Occipital lobe (tissue), 2 donors: ENCODE results near the gene STPG3. TPM values are rescaled to one million over a fixed set of nuclear protein-coding genes. Genes with fewer than 3 reads are reported as not detected.

Experiments
- DNase-seq: peaks from one replicate; lab custom pipeline; 2025; lab: John Stamatoyannopoulos, UW
- total RNA-seq: library from RNA; depleted of rRNA; stranded (reverse); fragments of >200 nt; gene quantifications from one replicate; pipeline ENCODE4 v1.2.3, GENCODE V29; 2014

STPG3 gene
- total RNA-seq, 1 donor from 2014 or later = not detected

DNA sequence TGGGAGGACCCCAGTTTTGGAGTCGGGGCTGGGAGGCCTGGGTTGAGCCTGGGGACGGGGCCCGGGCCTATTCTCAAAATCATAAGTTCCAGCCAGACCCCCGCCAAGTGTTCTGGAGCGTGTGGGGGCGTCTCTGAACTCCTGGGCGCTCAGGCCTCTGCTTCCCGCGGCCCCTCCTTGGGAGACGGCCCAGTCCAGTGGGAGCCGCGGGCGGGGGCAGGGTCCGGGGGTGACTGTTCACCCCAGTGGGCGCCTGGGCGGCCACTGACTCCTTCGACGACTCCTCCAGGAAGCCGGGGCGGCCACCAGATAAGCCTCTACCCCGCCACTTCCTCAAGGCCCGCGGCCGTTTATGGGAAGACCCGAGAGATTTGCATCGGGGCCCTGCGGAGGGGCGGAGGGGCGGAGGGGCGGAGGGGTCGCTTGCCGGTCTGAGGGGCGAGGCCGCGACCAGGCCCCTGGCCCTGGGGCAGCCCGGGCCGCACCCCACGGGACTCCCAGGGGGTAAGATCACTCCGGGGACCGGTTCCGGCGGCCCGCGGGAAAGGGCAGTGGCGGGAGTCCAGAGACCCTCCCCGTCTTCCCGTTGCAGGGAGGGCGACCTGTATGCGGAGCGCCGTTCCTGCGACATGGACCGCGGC lies 27.1 kb downstream of the STPG3 start:
- DNase-seq = no peak

DNA sequence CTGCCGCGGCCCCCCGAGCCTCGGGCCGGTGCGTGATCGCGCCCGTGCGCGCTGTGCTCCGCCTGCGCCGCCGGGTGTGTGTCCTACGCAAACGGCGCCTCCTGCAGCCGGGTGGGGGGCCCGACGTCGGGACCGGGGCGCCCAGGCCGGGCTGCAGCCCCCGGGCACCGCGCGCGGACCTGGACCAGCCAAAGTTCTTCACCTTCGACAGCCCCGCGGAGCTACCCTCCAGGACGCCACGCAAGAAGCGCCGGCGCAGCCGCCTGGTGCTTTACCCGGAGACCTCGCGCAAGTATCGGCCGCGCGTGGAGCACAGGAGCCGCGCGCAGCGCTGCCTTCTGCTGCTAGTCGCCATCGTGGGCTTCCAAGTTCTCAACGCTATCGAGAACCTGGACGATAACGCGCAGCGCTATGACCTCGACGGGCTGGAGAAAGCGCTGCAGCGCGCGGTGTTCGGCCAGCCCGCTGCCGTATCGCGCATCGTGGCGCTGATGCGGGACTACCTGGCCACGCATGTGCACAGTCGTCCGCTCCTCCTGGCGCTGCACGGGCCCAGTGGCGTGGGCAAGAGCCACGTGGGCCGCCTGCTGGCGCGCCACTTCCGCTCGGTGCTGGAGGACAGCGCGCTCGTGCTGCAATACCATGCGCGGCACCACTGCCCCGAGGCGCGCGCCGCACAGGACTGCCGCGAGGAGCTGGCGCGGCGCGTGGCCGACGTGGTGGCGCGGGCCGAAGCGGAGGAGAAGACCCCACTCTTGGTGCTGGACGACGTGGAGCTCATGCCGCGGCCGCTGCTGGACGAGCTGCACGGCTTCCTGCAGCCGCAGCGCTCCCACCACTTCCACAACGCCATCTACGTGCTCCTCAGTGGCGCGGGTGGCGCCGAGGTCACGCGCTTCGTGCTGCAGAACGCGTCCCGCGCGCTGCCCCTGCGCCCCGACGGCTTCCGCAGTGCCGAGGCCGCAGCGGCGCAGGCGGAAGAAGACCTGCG lies 27.9 kb downstream of the STPG3 start:
- no peak for DNase-seq

DNA sequence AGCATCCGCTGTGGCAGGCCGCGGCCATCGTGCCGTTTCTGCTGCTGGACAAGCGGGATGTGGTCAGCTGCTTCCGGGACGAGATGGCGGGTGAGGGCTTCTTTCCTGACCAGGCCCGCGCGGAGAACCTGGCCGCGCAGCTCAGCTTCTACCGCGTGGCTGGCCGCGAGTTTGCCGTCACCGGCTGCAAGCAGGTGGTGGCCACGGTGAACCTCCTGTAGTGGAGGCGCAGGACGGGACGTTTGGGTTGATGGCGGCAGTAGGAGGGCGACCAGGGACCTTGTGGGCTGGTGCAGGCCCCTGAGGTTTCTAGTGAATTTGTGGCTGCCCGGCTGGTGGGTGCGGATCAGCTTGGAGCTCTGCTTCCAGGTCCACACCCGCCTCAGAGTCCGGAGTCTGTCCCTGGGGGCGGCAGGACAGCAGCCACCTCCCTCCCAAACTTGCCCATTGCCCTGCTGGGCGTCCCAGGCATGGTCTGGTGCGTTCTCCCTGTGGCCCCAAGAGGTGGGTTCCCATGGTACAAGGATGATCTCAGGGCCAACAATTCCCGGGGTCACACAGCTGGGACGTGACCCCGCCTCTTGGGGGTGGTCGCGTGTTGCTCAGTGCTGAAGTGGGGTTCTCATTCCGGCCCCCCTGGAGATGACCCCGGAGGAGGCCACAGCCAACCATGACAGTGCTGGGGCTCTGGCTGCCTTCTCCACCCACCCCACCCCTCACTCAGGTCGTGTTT lies 28.8 kb downstream of the STPG3 start:
- DNase-seq = no peak

DNA sequence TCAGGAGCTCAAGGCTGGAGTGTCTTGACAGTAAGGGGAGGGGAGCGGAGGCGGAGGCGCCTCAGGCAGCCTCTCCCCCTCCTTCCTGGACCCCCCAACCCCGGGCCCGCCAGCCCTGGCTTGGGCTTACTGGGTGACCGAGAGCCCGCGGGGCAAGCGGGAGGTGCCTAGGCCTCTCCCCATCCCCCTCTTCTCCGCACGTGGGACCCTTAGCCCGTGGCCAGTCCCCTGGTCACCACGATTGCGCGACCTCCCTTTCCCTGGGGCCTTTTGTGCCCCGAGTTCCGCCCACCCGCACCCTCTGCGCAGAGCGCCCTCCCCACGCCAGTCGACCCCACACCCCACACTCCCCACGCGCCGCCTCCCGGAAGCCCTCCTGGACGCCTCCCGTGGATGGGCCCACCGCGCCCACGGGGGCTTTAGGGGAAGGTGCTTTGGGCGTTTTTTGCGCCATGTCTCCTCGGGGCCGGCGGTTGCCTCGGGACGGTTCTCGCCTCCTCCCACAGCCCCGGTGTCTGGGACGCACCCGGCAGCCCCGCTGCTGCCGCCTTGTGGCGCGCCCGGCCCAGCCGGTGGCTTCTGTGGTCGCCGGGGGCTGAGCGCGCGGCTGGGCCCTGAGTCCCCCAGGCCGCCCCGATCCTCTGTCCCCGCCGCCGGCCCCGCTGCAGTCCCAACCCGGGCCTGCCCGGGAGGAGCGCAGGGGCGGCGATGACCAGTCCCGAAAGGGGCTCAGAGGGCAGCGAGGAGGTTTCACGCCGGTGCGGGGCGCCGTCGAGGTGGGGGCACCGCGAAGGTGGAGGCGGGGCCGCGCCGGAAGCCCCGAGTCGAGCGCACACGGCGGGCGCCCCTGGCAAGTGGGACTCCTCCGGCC lies 29.6 kb downstream of the STPG3 start:
- DNase-seq = no peak

DNA sequence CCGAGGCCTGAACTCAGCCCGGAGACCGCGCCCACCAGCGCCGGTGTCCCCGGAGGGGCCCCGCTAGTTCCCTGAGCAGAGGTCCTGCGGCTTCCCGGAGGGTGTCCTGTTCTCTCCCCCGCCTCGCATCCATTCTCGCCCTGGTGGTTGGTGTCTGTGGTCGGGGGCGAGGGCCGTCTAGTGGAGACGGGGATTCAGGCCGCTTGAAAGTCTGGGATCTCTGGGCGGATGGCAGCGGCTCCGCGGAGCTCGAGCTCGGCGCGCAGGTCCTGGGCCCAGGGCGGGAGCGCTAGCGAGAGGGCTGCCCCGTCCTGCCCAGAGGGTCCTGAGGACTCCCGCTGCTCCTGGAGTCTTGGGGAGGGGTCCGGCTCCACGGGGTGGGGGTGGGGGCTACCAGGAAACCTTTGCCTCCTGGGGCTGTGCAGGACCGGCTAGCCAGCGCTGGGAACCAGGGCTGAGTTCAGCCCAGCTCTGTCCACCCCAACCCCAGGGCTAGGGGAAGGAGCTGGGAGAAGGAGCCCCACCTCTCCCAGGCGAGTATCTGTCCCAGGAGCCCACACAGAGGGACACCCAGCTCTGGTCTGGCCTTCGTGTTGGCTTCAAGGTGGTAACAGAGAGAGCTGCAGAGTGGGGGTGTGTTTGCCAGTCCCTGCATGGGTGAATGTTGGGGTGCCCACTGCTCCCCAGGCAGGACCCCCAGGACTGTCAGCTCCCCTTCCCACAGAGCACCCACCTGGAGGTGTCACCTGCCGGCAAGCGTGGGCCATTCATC lies 30.4 kb downstream of the STPG3 start:
- DNase-seq = no peak

DNA sequence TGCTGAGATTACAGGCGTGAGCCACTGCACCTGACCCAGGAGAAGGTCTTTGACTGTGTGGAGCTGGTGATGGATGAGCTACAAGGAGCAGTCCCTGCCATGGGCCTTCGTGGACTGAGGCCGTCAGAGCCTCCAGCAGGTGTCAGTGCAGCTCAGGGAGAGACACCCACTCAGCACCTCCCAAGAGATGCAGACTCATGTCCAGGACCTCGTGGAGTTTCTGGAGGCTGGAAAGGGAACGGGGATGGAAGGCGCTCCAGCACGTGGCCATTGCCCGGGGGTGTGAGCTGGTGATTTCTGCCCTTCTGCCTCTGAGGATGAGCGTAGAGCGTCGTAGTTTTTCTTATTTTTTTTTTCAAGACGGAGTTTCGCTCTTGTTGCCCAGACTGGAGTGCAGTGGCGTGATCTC lies 35.9 kb downstream of the STPG3 start:
- DNase-seq = no peak

DNA sequence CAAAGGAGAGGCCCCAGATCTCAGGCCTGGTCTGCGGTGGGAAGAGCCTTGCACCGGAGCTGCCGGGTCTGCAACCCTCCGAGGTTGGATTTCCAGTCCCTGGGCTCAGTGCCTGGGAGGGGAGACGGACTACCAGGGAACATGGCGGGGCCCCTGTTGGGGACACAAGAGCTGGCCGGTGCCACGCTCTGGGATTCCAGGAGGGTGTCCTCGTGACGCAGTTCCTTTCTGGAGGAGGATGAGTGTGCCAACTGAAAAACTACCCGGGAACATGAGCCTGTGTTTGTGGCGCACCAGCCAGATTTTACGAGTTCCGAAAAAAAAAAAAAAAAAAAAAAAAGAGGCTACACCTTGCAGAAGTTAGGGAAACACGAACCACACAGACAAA lies 42.0 kb downstream of the STPG3 start:
- DNase-seq = no peak

DNA sequence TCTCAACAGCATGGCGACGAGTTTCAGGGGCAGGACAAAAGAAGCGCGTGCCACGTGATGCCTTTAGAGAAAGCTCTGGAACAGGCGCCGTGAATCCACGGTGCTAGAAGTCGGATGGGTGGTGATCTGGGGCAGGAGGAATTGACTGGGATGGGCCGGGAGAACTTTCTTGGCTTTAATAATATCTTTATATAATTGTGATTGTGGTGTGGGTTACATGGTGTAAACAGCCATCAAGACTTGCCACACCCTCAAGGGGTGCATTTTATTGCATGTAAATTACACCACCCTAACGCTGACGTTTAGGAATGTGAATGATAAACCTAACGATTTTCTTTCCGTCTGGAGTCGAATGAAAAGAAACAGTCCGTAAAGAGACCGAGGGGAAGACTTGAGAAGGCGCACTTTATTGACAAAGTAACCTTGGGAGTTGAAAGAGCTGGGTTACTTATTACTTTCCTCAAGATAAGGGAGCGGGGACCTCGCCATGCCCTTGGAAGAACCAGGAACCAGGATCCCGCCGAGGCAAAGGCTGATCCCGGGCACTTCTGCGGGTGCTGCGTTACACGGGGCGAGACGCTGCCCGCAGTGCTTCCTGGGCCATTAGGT lies 42.5 kb downstream of the STPG3 start:
- no peak for DNase-seq

DNA sequence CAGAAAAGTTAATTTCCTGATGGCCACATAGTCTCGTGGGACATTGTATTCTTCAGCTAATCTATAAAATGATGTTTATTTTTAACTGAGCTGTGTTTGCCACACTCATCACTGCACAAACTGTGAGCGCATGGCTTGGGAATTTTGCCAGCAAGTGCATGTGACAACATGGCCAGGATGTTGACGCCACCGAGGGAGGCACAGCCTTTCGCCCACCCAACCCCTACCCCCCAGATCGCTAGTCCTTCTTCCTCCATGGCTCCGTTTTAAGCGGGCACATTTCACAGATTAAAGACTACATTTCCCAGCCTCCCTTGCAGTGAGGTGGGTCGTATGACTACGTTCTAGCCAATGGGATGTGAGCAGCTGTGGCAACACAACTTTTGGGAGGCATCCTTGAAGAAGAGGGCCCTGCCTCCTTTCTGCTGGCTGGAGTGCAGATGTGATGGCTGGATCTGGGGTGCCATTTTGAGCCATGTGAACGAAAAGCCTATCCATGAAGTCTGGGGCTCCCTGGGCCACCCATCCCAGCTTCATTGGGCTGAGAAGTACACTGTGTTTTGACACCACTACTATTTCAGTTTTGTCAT lies 43.1 kb downstream of the STPG3 start:
- DNase-seq = no peak

DNA sequence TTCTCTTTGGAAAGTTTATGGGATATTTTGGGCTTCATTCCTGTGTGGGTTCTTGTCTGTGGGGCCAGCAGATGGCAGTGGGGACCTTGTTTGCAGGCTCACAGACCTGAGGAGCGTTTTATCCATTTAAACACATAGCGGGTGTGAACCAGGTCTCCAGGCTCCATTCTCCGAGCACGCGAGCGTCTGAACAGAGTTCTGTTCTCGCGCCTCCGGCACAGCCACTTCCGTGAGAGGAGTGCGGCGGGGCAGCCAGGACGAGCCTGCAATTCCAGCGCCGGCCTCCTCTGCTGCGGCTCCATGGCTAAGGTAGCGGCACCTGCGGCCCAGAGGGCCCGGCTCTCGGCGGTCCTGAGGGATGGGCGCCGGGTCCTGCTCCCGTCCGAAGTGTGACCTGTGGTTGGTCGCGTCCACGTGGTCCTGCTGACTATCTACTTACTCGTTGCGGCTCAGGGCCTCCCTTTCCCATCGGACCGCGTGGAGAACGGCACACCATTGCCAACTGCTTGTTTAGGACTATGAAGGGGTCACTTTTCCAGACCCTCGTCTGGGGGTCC lies 43.7 kb downstream of the STPG3 start:
- no peak for DNase-seq

DNA sequence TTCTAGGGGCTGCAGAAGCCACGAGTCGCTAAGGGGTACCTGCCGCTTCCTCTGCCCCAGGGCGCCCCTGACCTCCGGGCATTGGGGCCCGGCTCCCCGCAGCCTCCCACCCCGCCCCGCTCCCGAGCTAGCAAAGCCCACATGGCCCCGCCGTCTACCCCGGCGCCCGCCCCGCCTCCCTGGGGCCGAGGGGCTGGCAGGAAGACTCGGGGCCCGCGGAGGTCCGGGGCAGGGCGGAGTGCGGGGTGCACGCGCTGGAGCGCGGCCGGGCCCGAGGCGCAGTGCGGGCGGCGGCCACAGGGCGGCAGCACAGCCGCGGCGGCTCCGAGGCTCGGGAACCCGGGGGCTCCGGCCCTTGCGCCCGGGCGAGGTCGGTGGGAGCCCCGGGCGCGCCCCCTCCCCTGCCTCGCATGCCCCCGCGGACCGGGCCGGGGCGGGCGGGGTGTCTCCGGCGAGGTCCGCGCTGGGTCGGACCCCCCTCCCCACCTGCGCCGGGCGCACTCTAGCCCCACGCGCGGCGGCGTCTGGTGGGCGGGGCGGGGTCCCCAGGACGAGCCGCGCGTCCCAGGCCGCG lies 44.2 kb downstream of the STPG3 start:
- DNase-seq = no peak

DNA sequence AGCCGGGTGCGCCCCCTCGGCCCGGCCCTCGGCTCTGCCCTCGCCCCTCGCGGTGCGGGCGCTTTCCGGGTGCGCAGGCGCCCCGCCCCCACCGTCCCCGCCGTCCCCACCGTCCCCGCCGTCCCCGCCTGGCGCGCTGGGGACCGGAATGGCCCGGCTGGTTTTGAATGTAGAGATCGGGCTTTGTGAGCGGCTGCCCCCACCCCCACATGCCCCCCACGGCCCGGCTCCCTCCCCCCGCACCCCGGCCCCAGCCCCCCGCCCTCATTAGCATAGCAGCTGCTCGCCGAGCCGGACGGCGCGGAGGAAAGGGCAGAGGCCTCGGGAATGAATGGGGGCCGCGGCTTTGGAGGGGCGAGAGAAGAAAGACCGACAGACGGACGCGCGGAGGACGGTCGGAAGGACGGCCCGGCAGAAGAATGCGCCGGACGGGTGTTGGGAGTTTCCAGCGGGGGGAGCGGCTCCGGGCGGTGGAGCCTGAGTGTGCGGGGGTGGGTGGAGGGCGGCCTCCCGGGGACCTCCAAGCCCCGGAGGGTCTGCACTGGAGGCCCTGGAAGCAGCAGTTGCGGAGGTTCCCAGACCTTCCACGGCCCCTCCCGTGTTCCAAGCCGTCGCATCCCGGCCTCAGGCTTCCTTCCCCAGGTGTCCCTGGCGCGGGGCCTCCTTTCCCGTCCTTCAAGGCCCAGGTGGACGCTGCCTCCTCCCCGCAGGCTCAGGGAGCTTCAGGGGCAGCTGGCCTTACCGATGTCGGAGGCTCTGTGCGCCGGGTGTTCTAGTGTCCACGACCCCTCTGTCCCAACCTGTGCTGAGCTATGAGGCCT lies 45.0 kb downstream of the STPG3 start:
- DNase-seq = no peak

DNA sequence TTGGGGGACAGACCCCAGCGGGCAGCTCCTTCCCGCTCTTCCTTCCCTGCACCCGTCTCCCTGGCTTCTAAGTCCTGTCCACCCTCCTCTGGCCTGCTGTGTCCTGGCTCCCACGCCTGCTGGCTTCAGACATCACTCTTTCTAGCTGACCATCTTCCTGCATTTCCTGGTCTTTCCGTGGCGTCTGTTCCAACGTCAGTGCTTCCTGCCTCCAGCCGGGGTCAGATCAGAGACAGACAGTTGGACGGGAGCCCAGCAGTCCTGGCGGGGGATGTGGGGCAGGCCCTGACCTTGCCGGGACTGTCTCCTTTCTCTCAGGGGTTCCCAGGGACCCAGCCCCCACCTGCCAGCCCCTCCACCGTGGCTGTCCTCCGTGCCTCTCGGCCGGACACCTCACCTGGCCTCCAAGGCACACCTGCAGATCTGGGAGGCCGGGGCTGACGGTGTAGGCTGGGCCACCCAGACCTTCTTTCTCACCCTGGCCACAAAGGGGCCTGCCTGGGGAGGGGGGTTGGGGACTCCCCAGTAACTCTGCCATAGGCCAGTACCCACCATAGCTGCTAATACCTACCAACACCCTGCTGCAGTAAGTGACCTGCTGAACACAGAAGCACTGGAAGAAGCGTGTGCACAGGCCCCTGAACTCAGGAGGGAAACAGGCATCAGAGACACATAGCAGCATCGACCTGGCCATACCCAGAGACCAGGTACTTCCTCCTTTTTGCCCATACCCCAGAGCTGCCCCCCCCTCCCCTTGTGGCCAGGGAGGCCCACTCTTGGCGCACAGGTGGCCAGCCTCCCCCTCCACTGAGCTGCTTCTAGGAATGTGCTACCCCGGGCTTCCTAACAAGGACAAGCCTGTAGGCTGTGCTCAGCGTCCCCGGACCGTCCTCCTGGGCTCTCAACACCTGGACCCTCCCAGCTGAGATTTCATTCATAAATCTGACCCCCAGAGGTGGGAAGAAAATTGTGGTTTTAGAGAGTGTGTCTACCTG lies 45.9 kb downstream of the STPG3 start:
- DNase-seq = no peak

DNA sequence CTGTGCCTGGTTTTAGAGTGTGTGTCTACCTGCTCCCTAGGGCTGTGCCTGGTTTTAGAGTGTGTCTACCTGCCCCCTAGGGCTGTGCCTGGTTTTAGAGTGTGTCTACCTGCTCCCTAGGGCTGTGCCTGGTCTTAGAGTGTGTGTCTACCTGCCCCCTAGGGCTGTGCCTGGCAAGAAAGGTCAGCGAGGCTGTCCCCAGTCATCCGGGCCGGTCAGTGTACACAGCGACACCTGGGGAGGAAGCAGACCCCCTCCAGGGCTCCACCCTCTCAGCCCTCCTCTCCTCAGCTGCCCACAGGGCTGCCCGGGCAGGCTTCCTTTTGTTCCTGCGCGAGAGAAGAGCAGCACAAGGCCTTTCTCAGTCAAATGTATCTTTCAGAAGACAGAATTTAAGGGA lies 46.9 kb downstream of the STPG3 start:
- no peak for DNase-seq

DNA sequence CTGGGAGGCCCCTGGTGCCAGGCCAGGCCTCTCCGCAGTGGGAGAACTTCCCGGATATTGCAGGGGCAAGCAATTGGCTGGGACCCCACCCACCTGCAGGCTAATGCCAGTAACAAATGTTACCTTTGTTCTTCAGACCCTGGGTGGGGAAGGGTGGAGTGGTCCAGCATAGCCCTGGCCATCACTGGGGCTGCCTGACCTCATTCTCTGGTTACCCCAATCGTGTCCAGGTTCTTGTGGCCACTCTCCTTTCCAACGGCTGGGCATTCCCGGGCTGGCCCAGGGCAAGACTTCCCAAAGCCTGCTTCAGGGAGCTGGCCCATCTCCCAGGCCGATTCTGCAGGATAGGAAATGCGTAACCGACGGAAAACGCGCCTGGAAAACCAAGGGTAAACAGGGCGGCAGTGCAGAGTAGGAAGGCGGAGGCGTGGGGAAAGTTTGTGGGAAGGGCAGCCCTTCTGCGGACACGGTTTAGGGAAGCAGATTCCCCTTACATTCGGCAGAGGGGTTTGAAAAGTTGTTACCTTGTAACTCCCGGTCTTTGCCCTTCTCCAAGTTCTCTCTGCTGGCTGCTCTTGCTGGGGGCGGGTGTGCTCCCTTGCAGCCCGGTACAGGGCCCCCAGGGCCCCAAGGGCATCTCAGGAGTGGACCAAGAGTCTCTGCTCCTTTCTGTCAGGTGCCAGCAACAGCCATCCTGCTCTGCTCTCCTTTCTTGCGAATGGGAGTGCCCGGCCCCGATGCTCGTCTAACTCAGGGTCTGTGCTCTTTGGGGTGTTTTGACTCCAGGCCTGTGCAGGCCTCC lies 47.5 kb downstream of the STPG3 start:
- no peak for DNase-seq

DNA sequence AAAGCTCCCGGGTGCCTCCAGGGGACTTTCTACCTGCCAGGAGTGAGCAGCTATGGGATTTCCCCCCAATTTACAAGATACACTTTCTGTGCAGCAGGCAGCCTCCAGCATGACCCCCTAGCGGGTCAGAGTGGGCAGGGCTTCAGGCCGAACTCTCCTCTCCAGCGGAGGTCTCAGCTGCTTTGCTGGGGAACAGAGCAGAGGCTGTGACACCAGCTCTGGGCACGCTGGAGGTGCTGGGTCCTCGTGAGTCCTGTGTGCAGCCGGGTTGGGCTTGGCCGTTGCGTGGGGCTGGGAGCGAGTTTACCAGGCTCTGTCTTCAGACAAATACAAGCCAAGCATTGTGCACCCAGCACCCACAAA lies 48.1 kb downstream of the STPG3 start:
- DNase-seq = no peak
